Mucosa of rectum (tissue), 2 donors: ENCODE measurements around the gene ARMH4.

Source experiments
- H3K27ac ChIP-seq, 2 donors: one replicate each; pipeline ENCODE4 v1.7.0; 2013; ENCODE audit warnings: inconsistent platforms in 2 of 2, low read depth in 2 of 2, low read length in 2 of 2
- H3K27me3 ChIP-seq, 2 donors: one replicate each; pipeline ENCODE4 v1.7.0; 2013; ENCODE audit warnings: low read length in 2 of 2; ENCODE audit not compliant: control insufficient read depth in 2 of 2, insufficient read depth in 2 of 2
- H3K36me3 ChIP-seq, 2 donors: one replicate each; pipeline ENCODE4 v1.7.0; 2013; ENCODE audit warnings: low read length in 2 of 2; ENCODE audit not compliant: control insufficient read depth in 2 of 2, insufficient read depth in 2 of 2
- H3K4me1 ChIP-seq, 2 donors: one replicate each; pipeline ENCODE4 v1.7.0; 2013; ENCODE audit warnings: low read length in 2 of 2, mild to moderate bottlenecking in 1 of 2; ENCODE audit not compliant: control insufficient read depth in 2 of 2, insufficient read depth in 2 of 2
- H3K4me3 ChIP-seq, 2 donors: one replicate each; pipeline ENCODE4 v1.7.0; 2013; ENCODE audit warnings: low read length in 2 of 2
- H3K9ac ChIP-seq, 2 donors: one replicate each; pipeline ENCODE4 v1.7.0; 2013; ENCODE audit warnings: low read length in 2 of 2, low read depth in 1 of 2, mild to moderate bottlenecking in 1 of 2
- H3K9me3 ChIP-seq, 2 donors: one replicate each; pipeline ENCODE4 v1.7.0; 2013; ENCODE audit warnings: low read length in 2 of 2; ENCODE audit not compliant: control insufficient read depth in 2 of 2
- donor health status: healthy.
- donor health status: Normal muscosa, but diverticular disease.

The ARMH4 gene

GRCh38 chr14:57999979-58000378 lies 152.0 kb downstream of the ARMH4 start:
- no peaks in the 10 kb centered on the region for H3K36me3 ChIP-seq
- no peak overlapping the region for H3K27ac ChIP-seq
- H3K9me3 ChIP-seq, result no peaks in the 10 kb centered on the region

DNA sequence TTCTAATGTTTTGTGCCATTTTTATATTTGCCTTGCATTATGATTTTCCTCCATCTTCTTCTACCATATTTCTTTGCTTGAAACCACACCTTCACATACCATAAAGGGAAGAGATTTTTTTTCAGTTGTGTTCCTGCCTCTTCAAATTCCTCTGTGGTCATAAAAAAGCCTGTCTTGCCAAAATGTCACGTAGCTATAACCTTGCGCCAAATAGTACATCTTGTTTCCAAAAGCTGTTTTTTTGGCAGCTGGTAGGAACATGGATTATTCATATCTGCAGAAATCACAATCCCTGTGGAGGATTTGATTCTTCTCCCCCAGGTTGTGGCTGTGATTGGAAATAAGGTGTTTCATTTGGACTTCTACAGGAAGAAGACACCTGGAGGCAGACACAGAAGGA lies 152.5 kb downstream of the ARMH4 start:
- no peaks in the 10 kb centered on the region for H3K27me3 ChIP-seq
- H3K9ac ChIP-seq, result no peak overlapping the region
- H3K4me1 ChIP-seq, result no peaks in the 10 kb centered on the region
- H3K36me3 ChIP-seq, result no peaks in the 10 kb centered on the region
- H3K9me3 ChIP-seq, result no peaks in the 10 kb centered on the region
- no peak overlapping the region for H3K27ac ChIP-seq
- no peak overlapping the region for H3K4me3 ChIP-seq

More at GRCh38 chr14:57999979-58000378, 152.0 kb downstream of the ARMH4 start:
- Histone ChIP-seq H3K9ac (no peak overlapping the region), H3K4me1 (no peaks in the 10 kb centered on the region), H3K27me3 (no peaks in the 10 kb centered on the region), H3K4me3 (no peak overlapping the region)

GRCh38 chr14:57998766-57999165 lies 153.2 kb downstream of the ARMH4 start:
- no peaks in the 10 kb centered on the region for H3K36me3 ChIP-seq
- no peak overlapping the region for H3K4me3 ChIP-seq
- H3K9me3 ChIP-seq, result no peaks in the 10 kb centered on the region
- no peak overlapping the region for H3K27ac ChIP-seq
- no peaks in the 10 kb centered on the region for H3K27me3 ChIP-seq
- no peak overlapping the region for H3K9ac ChIP-seq
- no peaks in the 10 kb centered on the region for H3K4me1 ChIP-seq

DNA sequence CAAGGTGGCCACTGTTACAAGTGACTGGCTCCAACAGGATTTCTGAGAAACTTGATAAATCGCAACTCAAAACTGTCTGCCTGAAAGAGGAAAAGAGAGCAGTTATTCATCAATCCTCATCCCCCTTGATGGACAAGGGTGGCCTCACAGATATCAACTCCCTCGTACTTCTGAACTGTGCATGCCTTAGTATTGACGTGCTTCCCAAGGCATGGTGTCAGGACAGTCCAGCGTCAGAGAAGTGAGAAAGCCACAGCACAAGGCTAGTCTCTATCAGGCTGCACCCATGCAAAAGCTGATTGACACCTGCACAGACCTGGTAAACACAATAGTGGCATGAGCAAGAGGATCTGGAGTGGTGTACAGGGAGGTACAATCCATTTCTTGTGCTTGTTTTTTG lies 160.7 kb downstream of the ARMH4 start:
- Histone ChIP-seq H3K36me3 (no peaks in the 10 kb centered on the region), H3K9me3 (no peaks in the 10 kb centered on the region), H3K9ac (no peak overlapping the region), H3K27ac (no peak overlapping the region), H3K27me3 (no peaks in the 10 kb centered on the region), H3K4me3 (no peak overlapping the region), H3K4me1 (no peaks in the 10 kb centered on the region)

GRCh38 chr14:57988445-57988844 lies 163.6 kb downstream of the ARMH4 start:
- no peaks in the 10 kb centered on the region for H3K27me3 ChIP-seq
- H3K9ac ChIP-seq, result no peak overlapping the region
- H3K36me3 ChIP-seq, result no peaks in the 10 kb centered on the region
- no peak overlapping the region for H3K27ac ChIP-seq
- no peaks in the 10 kb centered on the region for H3K4me1 ChIP-seq
- H3K4me3 ChIP-seq, result no peak overlapping the region
- no peaks in the 10 kb centered on the region for H3K9me3 ChIP-seq

GRCh38 chr14:57987596-57988300 lies 164.3 kb downstream of the ARMH4 start:
- H3K4me1 ChIP-seq, result no peaks in the 10 kb centered on the region
- no peak overlapping the region for H3K4me3 ChIP-seq
- no peaks in the 10 kb centered on the region for H3K9me3 ChIP-seq
- no peaks in the 10 kb centered on the region for H3K27me3 ChIP-seq
- H3K9ac ChIP-seq, result no peak overlapping the region
- no peak overlapping the region for H3K27ac ChIP-seq
- H3K36me3 ChIP-seq, result no peaks in the 10 kb centered on the region

DNA sequence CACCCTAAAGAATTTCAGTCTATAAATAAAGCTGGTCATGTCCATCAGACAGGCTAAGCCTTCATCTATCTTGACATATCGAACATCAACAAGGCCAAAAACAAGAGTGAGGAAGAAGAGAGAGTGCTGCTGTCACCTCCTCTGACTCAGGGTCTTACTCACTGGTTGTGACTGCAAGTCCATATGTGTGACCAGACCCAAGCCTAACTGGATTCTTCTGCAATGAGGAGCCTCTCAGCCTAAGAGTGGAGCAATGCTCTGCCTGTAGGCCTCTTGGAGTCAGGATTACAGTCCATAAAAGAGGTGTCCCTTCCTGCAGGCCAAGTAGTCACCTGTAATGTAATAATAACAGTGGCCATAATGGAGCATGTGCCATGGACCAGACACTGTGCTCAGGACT lies 165.0 kb downstream of the ARMH4 start:
- H3K4me1 ChIP-seq, result no peaks in the 10 kb centered on the region
- no peaks in the 10 kb centered on the region for H3K36me3 ChIP-seq
- no peak overlapping the region for H3K27ac ChIP-seq
- H3K4me3 ChIP-seq, result no peak overlapping the region
- no peaks in the 10 kb centered on the region for H3K27me3 ChIP-seq
- H3K9ac ChIP-seq, result no peak overlapping the region
- H3K9me3 ChIP-seq, result no peaks in the 10 kb centered on the region

GRCh38 chr14:57982804-57983634 lies 169.0 kb downstream of the ARMH4 start:
- H3K27me3 ChIP-seq, result peaks cover 0 to 2% of the 10 kb centered on the region in 2 donors
- H3K4me3 ChIP-seq, result no peak overlapping the region
- no peaks in the 10 kb centered on the region for H3K36me3 ChIP-seq
- H3K9ac ChIP-seq, result no peak overlapping the region
- no peak overlapping the region for H3K27ac ChIP-seq
- H3K9me3 ChIP-seq, result no peaks in the 10 kb centered on the region
- H3K4me1 ChIP-seq, result no peaks in the 10 kb centered on the region

GRCh38 chr14:57981817-57982560 lies 170.0 kb downstream of the ARMH4 start:
- no peak overlapping the region for H3K27ac ChIP-seq
- H3K4me1 ChIP-seq, result no peaks in the 10 kb centered on the region
- peaks cover 0 to 2% of the 10 kb centered on the region in 2 donors for H3K27me3 ChIP-seq
- H3K9me3 ChIP-seq, result no peaks in the 10 kb centered on the region
- H3K36me3 ChIP-seq, result no peaks in the 10 kb centered on the region
- no peak overlapping the region for H3K9ac ChIP-seq
- H3K4me3 ChIP-seq, result no peak overlapping the region
